IMR-90 (cell line): ENCODE results near the gene BAMBI.

ENCODE experiments used
- BHLHE40 ChIP-seq: fragments of 150-350 bp; IDR thresholded peaks from 2 replicates; pipeline ENCODE4 v1.6.1; 2016; ENCODE audit warnings: mild to moderate bottlenecking, low read depth, low read length
- CEBPB ChIP-seq: IDR thresholded peaks from 2 replicates; pipeline ENCODE4 v1.6.1; 2012; ENCODE audit warnings: low read depth, low read length, improper control_type of control experiment
- CTCF ChIP-seq: conservative IDR thresholded peaks from 2 replicates; pipeline ENCODE4 v1.5.1; 2012; ENCODE audit warnings: mild to moderate bottlenecking, low read depth, low read length, improper control_type of control experiment
- POLR2A ChIP-seq: IDR thresholded peaks from 2 replicates; pipeline ENCODE4 v1.6.1; 2012; ENCODE audit warnings: mild to moderate bottlenecking, low read depth, low read length
- RAD21 ChIP-seq: IDR thresholded peaks from 2 replicates; pipeline ENCODE4 v1.6.1; 2012; ENCODE audit warnings: low read length, improper control_type of control experiment
- RCOR1 ChIP-seq: IDR thresholded peaks from 2 replicates; pipeline ENCODE4 v1.6.1; 2012; ENCODE audit warnings: mild to moderate bottlenecking, low read length, improper control_type of control experiment; ENCODE audit not compliant: insufficient replicate concordance
- TF ChIP-seq, protein P1 (sequence below): fragments of 150-350 bp; IDR thresholded peaks from 2 replicates; pipeline ENCODE4 v1.6.1; 2017; ENCODE audit warnings: mild to moderate bottlenecking, antibody characterized with exemption, low read length, low read depth

DNA sequence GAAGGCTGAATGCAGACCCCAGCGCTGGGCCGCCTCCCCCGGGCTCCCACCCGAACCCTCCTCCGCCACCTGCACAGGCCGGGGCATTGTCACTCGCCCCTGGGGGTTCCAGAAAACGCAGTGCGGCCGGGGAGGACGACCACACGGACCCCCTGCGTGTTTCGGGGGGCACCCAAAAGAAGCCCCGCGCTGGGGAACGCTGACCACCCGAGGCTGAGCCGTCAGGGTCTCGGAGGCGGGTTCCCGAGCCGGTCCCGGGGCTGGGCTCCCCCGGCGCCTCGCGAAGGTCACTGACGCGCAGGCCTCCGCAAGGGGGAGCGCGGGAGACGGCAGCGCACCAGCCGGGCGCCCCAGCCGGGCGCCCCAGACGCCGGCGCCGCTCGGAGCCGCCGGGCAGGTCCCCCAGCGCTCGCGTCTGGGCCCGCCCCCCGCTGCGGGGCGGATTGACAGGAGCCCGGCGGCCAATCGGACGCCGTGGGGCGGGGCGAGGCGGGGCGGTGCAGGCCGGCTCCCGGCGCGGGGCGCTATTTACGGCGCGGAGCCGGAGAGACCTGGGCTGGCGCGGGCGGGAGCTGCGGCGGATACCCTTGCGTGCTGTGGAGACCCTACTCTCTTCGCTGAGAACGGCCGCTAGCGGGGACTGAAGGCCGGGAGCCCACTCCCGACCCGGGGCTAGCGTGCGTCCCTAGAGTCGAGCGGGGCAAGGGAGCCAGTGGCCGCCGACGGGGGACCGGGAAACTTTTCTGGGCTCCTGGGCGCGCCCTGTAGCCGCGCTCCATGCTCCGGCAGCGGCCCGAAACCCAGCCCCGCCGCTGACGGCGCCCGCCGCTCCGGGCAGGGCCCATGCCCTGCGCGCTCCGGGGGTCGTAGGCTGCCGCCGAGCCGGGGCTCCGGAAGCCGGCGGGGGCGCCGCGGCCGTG lies at the start of gene BAMBI:
- TF ChIP-seq CTCF = peak; percentile 83
- no peak for TF ChIP-seq CEBPB
- peak; percentile 97 for TF ChIP-seq POLR2A
- TF ChIP-seq BHLHE40 = no peak
- peak; percentile 78 for TF ChIP-seq RAD21
- no peak for TF ChIP-seq RCOR1
- TF ChIP-seq, protein P1, sequence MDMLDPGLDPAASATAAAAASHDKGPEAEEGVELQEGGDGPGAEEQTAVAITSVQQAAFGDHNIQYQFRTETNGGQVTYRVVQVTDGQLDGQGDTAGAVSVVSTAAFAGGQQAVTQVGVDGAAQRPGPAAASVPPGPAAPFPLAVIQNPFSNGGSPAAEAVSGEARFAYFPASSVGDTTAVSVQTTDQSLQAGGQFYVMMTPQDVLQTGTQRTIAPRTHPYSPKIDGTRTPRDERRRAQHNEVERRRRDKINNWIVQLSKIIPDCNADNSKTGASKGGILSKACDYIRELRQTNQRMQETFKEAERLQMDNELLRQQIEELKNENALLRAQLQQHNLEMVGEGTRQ = no peak
